H1 (cell line): ENCODE results near the gene ANP32A.

ENCODE experiments used
- CHD2 ChIP-seq: IDR thresholded peaks from 2 replicates; pipeline ENCODE4 v1.6.1; 2012; ENCODE audit warnings: low read length, improper control_type of control experiment
- CREB1 ChIP-seq: IDR thresholded peaks from 2 replicates; pipeline ENCODE4 v1.6.1; 2012; ENCODE audit warnings: inconsistent platforms
- GABPA ChIP-seq: IDR thresholded peaks from 2 replicates; pipeline ENCODE4 v1.6.1; 2011; ENCODE audit warnings: mild to moderate bottlenecking, low read length, moderate library complexity, borderline replicate concordance; ENCODE audit not compliant: insufficient read depth
- KDM1A ChIP-seq: fragments of 200-600, 300-600 bp; sonication (generic); IDR thresholded peaks from 2 replicates; pipeline ENCODE4 v1.7.1; 2016; ENCODE audit warnings: mild to moderate bottlenecking, low read length, borderline replicate concordance
- POLR2AphosphoS5 ChIP-seq: IDR thresholded peaks from 2 replicates; pipeline ENCODE4 v1.6.1; 2011; ENCODE audit warnings: low read depth, low read length
- RFX5 ChIP-seq: IDR thresholded peaks from 2 replicates; pipeline ENCODE4 v1.6.1; 2011; ENCODE audit warnings: low read depth, low read length, improper control_type of control experiment, borderline replicate concordance
- SIRT6 ChIP-seq: IDR thresholded peaks from one replicate; pipeline ENCODE4 v1.7.1; 2012; ENCODE audit warnings: low read length, inconsistent platforms
- SRF ChIP-seq: IDR thresholded peaks from 2 replicates; pipeline ENCODE4 v1.6.1; 2011; ENCODE audit warnings: mild to moderate bottlenecking, low read depth, low read length, moderate library complexity
- TAF1 ChIP-seq: IDR thresholded peaks from 2 replicates; pipeline ENCODE4 v1.6.1; 2011; ENCODE audit warnings: mild to moderate bottlenecking, low read depth, low read length
- TF ChIP-seq, protein P1 (sequence below), 3 experiments: IDR thresholded peaks; 1 replicate in 2 of 3; 2 replicates in 1 of 3; pipeline versions ENCODE4 v1.5.1 to v1.6.1; 2011; ENCODE audit warnings: low read length in 3 of 3, mild to moderate bottlenecking in 3 of 3, inconsistent platforms in 2 of 3, low read depth in 1 of 3, moderate library complexity in 1 of 3; ENCODE audit not compliant: insufficient read depth in 1 of 3; ENCODE audit errors: control extremely low read depth in 1 of 3
- TF ChIP-seq, protein P2 (sequence below): IDR thresholded peaks from 2 replicates; pipeline ENCODE4 v1.6.1; 2012; ENCODE audit warnings: inconsistent platforms

DNA sequence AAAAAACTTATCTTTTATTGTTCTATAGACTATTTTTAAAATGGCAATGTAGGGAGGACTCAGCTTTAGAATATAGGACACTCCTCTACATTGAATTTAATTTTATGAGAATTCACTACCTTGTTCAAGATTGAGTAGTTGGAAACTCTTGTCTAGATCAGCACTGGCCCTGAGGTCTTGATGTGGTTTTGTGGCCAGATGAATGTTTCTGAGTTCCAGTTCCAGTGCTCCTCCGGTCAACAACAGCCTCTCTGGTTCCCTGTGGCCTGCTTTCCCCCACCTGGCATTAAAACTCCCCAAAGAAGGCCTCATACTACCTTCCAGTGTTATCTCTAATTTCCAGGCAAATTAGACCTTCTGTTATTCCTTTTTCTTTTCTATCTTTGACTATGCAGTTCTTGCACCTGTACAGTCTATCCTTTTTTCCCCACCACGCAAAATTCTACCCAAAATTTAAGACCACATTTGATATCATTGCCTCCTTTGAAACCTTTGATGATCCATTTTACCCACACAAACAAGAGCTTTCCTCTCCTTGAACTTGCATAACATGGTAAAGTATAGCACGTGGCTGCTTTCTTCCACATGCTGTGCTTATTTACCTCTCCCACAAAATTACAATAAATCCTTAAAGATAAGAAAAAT lies 9.6 kb upstream of the ANP32A start:
- TF ChIP-seq, protein P1, sequence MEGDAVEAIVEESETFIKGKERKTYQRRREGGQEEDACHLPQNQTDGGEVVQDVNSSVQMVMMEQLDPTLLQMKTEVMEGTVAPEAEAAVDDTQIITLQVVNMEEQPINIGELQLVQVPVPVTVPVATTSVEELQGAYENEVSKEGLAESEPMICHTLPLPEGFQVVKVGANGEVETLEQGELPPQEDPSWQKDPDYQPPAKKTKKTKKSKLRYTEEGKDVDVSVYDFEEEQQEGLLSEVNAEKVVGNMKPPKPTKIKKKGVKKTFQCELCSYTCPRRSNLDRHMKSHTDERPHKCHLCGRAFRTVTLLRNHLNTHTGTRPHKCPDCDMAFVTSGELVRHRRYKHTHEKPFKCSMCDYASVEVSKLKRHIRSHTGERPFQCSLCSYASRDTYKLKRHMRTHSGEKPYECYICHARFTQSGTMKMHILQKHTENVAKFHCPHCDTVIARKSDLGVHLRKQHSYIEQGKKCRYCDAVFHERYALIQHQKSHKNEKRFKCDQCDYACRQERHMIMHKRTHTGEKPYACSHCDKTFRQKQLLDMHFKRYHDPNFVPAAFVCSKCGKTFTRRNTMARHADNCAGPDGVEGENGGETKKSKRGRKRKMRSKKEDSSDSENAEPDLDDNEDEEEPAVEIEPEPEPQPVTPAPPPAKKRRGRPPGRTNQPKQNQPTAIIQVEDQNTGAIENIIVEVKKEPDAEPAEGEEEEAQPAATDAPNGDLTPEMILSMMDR (IDR thresholded peaks at IDR 0.05; ENCODE audit: control extremely low read depth in 1 of 3, insufficient read depth in 1 of 3, low read depth in 1 of 3, low read length in 3 of 3), result no peak
- TF ChIP-seq TAF1, result no peak
- TF ChIP-seq CHD2, result no peak
- TF ChIP-seq, protein P2, sequence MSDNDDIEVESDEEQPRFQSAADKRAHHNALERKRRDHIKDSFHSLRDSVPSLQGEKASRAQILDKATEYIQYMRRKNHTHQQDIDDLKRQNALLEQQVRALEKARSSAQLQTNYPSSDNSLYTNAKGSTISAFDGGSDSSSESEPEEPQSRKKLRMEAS, result no peak
- no peak for TF ChIP-seq RFX5
- no peak for TF ChIP-seq POLR2AphosphoS5
- no peak for TF ChIP-seq SRF
- TF ChIP-seq CREB1, result no peak
- TF ChIP-seq KDM1A, result no peak
- TF ChIP-seq SIRT6, result no peak
- no peak for TF ChIP-seq GABPA
